NOMO-1 treated with DMSO at 0.1 percent for 48 hours (cell line): ENCODE results near the gene FAM151B.

ENCODE experiments used
- DNase-seq: peaks from one replicate; lab custom pipeline; 2025; ENCODE audit not compliant: unreplicated experiment; lab: John Stamatoyannopoulos, UW

Gene FAM151B

DNA sequence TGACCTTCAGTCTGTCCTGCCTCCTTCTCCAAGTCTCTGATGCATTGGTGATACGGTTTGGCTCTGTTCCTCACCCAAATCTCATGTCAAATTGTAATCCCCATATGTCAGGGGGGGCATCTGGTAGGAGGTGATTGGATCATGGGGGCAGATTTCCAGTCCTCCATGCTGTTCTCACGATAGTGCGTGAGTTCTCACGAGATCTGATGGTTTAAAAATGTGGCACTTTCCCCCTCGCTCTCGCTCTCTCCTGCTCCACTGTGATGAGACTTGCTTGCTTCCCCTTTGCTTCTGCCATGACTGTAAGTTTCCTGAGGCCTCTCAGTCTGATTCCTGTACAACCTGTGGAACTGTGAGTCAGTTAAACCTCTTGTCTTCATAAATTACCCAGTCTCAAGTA, 96.9 kb downstream of the FAM151B start:
- no peak for DNase-seq

DNA sequence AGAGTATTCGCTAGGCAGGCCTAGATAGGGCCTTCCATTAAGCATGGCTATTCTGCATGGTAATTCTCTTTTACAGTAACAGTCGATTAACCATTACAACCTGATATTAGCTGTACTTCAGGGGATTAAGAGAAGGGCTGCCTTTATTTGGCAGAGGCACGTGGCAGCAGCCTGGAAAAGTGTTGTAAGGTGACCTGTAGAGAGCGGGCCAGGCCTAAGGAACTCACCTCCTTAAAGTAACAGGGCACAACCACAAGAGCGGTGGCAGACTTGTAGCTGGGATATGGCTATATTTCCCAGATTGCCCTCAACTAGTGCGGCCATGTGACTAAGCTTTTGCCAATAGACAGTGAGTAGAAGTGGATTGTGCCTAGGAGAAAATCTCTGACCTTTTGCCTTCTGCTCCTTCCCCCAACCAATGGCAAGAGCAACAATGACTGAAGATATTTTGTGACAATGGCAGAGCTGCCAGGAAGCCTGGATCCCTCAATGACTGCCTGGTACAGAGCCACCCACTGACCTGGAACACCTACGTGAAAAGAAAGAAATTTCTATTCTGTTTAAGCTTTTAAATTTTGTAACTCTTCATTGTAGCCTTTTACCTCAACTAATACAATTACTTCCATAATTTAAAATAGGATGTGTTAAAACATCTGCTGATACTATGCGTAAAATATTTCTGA, 101.1 kb downstream of the FAM151B start:
- DNase-seq: no peak

DNA sequence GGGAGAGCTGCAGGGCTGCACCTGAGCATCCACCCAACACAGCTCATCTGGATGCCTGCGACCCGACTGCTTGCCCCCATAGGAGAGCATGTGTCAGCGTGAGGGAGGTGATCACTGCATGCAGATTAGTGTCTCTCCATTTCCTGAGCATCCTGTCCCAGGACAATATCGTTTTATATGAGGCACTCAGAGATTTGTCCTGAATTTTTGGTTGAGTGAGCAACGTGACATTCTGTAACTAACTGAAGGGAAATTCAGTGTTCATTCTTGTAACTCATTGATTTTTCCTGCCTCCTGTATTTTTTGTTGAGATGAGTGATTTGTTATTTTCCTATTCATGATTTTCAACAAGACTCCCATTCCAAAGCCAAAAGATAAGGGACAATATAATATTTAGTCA, 102.9 kb downstream of the FAM151B start:
- DNase-seq: no peak

DNA sequence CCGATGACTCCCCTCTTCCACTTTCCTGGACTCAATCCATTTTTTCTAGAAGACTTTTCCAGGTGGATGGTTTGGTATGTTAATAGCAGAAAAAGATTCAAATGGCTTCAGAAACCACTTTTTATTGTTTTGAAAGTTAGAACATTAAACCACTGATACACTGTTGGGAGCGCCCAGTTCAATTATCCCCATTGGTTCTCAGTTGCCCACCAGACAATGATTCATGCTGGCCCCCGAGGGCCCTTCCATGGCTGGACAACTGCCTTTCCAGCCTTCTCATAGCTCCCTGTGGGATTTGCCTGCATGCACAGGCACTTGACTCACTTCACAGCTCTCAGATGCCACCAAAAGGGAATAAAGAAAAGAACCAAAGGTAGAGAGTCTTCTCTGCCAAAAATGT, 103.5 kb downstream of the FAM151B start:
- no peak for DNase-seq

GRCh38 chr5:80592105-80592504, 104.2 kb downstream of the FAM151B start:
- DNase-seq: no peak
